Effector memory CD8-positive, alpha-beta T cell (primary cell): ENCODE measurements around the gene ABRACL.
A peak's percentile ranks its signal among the peaks of the same experiment; 100 is the strongest.
"Not testable (repeated sequence)": the region's sequence is repeated elsewhere in the genome, so short reads cannot be mapped to it uniquely, and the experiment has no call there.

Experiments used
- ATAC-seq: fragments of 150-1000 bp; cut with Tn5 transposase; replicated peaks from 2 replicates; pipeline ENCODE4 v1.10.0; 2021; ENCODE audit warnings: mild to moderate bottlenecking, moderate library complexity
- DNase-seq, 3 experiments: peaks; one replicate each; pipeline ENCODE4 v3.0.0; 2021
- H3K27ac Mint-ChIP-seq, 2 donors: one replicate each; pipeline ENCODE4 v1.8.0; 2022; ENCODE audit warnings: mild to moderate bottlenecking in 2 of 2, mixed read lengths in 2 of 2, moderate library complexity in 2 of 2
- H3K27me3 Mint-ChIP-seq, 2 donors: one replicate each; pipeline ENCODE4 v1.8.0; 2022; ENCODE audit warnings: mixed read lengths in 2 of 2
- H3K36me3 Mint-ChIP-seq: one replicate; pipeline ENCODE4 v1.8.0; 2022; ENCODE audit warnings: mild to moderate bottlenecking, moderate library complexity, mixed read lengths; ENCODE audit not compliant: insufficient read depth
- H3K4me1 Mint-ChIP-seq, 2 donors: one replicate each; pipeline ENCODE4 v1.8.0; 2022; ENCODE audit warnings: low read depth in 2 of 2, mixed read lengths in 2 of 2
- H3K4me3 Mint-ChIP-seq, 2 donors: one replicate each; pipeline ENCODE4 v1.8.0; 2022; ENCODE audit warnings: mild to moderate bottlenecking in 2 of 2, mixed read lengths in 2 of 2, moderate library complexity in 2 of 2
- H3K9me3 Mint-ChIP-seq, 2 donors: one replicate each; pipeline ENCODE4 v1.8.0; 2022; ENCODE audit warnings: mixed read lengths in 2 of 2
- total RNA-seq, 9 experiments: gene quantifications; one replicate each; lab custom pipeline; 2026; lab: John Stamatoyannopoulos, UW

The ABRACL gene, protein sequence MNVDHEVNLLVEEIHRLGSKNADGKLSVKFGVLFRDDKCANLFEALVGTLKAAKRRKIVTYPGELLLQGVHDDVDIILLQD
- total RNA-seq: 20.8 to 89.3 (median 46.5) reads per million in 9 experiments

GRCh38 chr6:139028658-139029469 lies at the start of gene ABRACL:
TSS of gene ABRACL (plus strand) at chr6:139028745. CDS start at chr6:139034161, 5,416 bp downstream.
- H3K27ac Mint-ChIP-seq: peak within 1 kb of the TSS; percentile 91 to 94
- no peaks in the 10 kb centered on the region for H3K27me3 Mint-ChIP-seq
- DNase-seq (peak; percentile 50 to 61 (median 54)), ATAC-seq (peak; percentile 82)
- peaks cover 13% of the 10 kb centered on the region for H3K36me3 Mint-ChIP-seq
- H3K4me3 Mint-ChIP-seq: no peak within 1 kb of the TSS
- peaks cover 23 to 29% of the 10 kb centered on the region in 2 donors for H3K4me1 Mint-ChIP-seq
- no peaks in the 10 kb centered on the region for H3K9me3 Mint-ChIP-seq

DNA sequence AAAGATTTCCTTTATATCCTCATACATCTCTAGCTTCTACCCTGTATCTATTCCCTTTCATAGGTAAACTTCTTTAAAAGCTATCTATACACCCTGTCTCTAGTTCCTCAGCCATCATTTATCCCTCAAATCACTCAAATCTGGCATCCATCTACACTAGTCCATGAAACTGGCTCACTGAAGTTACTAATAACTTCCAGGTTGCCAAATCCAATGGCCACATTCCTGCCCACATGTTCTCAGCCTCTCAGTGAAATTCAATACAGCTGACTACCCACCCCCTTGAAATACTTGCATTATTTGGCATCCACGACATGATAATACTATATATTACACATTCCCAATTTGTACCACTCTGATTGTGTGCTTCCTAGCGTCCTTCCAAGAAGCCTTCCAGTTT lies 49.2 kb upstream of the ABRACL start:
- DNase-seq: no peak
- no peaks in the 10 kb centered on the region for H3K36me3 Mint-ChIP-seq
- H3K4me1 Mint-ChIP-seq: peaks cover 25 to 50% of the 10 kb centered on the region in 2 donors
- H3K9me3 Mint-ChIP-seq: no peaks in the 10 kb centered on the region
- no peak for ATAC-seq
- H3K27me3 Mint-ChIP-seq: no peaks in the 10 kb centered on the region
- peak overlapping the region in 1 of 2 donors; percentile 1 for H3K27ac Mint-ChIP-seq
- H3K4me3 Mint-ChIP-seq: no peak overlapping the region

DNA sequence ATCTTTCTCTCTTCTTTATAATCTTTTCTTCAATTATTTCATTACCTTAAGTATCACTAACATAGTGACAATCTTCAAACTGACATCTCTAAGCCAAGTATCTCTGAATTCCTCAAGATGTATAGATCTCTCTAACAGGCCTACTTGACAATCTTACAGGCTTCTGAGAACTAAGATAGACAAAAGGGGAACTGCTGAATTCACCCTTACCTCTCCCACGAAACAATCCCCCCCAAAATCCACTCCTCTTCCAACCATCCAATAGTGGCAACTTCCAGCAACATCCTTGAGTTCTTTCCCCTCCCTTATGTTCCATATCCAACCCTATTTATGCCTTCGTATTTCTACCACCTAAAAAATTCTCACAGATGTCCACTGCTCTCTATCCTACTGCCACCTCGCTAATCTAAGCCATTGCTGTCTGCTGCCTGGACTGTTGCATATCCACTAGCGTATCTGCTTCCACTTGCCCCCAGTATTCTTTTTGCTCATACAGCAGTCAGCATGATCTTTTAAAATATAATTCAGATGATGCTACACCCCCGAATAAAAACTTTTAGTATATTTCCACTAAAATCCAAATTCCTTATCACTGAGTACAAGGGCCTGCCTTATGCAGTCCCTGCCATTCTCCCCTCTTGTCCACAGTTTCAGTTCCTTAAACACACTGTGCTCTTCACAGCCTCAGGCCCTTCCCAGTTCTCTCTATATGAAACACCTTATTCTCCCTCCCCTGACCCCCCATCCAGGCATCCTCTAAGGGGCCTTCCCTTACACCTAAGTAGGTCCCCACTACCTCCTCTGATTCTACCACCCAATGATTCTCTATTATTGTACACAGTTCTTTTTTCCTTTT lies 48.5 kb upstream of the ABRACL start:
- Mint-ChIP-seq H3K27ac (peak overlapping the region in 1 of 2 donors; percentile 1), H3K36me3 (no peaks in the 10 kb centered on the region), H3K4me1 (peaks cover 23 to 48% of the 10 kb centered on the region in 2 donors), H3K4me3 (no peak overlapping the region), H3K27me3 (no peaks in the 10 kb centered on the region), H3K9me3 (no peaks in the 10 kb centered on the region)
- ATAC-seq (no peak), DNase-seq (no peak)

DNA sequence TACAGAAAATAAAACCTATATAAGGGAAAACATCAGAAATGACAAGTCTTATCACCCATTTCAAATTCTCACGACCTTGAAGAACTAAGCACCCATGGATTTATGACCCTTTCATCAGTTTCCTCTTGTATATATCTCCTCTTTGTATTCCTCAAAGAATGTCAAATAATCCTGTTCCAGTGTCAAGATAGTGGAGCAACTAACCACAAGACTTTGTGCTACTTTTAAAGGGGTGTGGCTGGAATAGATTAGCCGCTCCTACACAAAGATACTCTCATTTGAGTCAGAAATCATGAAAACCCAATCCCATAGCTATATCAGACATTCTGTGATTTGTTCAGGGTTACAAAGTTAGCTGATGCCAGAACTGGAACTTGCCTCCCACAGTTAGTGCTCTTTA lies 47.1 kb upstream of the ABRACL start:
- DNase-seq: no peak
- Mint-ChIP-seq H3K4me3 (no peak overlapping the region), H3K36me3 (no peaks in the 10 kb centered on the region), H3K9me3 (no peaks in the 10 kb centered on the region), H3K27me3 (no peaks in the 10 kb centered on the region), H3K27ac (peak overlapping the region in 1 of 2 donors; percentile 18), H3K4me1 (peaks cover 25 to 43% of the 10 kb centered on the region in 2 donors)
- ATAC-seq: no peak

GRCh38 chr6:138986578-138986977 lies 42.0 kb upstream of the ABRACL start:
- Mint-ChIP-seq H3K27ac (peak overlapping the region; percentile 94 to 96), H3K27me3 (no peaks in the 10 kb centered on the region), H3K9me3 (no peaks in the 10 kb centered on the region), H3K4me3 (peak overlapping the region in 1 of 2 donors; percentile 90), H3K4me1 (peaks cover 10 to 19% of the 10 kb centered on the region in 2 donors), H3K36me3 (peaks cover 4% of the 10 kb centered on the region)
- DNase-seq: no peak
- no peak for ATAC-seq

- ATAC-seq (no peak), DNase-seq (no peak)
- Mint-ChIP-seq H3K4me1 (peaks cover 7 to 17% of the 10 kb centered on the region in 2 donors), H3K27me3 (peaks cover 0 to 3% of the 10 kb centered on the region in 2 donors), H3K27ac (peak overlapping the region; percentile 94 to 96), H3K36me3 (peaks cover 4% of the 10 kb centered on the region), H3K4me3 (peak overlapping the region in 1 of 2 donors; percentile 90), H3K9me3 (no peaks in the 10 kb centered on the region)
Measured at GRCh38 chr6:138987080-138987642, 41.4 kb upstream of the ABRACL start.

- peaks cover 0 to 10% of the 10 kb centered on the region in 2 donors for H3K27me3 Mint-ChIP-seq
- peak; percentile 88 for ATAC-seq
- peaks cover 4% of the 10 kb centered on the region for H3K36me3 Mint-ChIP-seq
- H3K4me1 Mint-ChIP-seq: peaks cover 7 to 17% of the 10 kb centered on the region in 2 donors
- no peaks in the 10 kb centered on the region for H3K9me3 Mint-ChIP-seq
- peak within 1 kb of the TSS; percentile 94 to 96 for H3K27ac Mint-ChIP-seq
- peak; percentile 89 to 92 (median 91) for DNase-seq
- H3K4me3 Mint-ChIP-seq: peak within 1 kb of the TSS in 1 of 2 donors; percentile 90
Measured at GRCh38 chr6:138987643-138988468, 40.7 kb upstream of the ABRACL start, which contains the start of gene REPS1. TSS of gene REPS1 (minus strand) at chr6:138988253. CDS start at chr6:138987682, 571 bp downstream.

DNA sequence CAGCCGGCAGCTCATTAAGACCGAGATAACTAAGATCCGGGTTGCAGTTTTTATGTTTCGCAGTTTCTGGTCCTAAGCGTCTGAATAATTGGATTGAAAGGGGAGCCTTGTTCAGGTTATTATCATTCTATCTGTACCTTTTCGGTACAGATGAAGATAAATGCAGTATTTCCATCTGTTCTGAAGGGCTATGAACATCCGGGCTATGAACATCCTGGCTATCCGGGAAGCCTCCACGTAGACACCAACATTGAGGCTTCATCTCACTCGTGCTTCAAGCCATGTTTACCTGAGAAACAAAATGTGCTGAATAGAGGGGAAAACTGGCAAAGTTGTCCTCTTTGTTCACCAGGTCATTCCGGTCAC lies 40.1 kb upstream of the ABRACL start:
- H3K36me3 Mint-ChIP-seq: peaks cover 4% of the 10 kb centered on the region
- peak overlapping the region; percentile 94 to 96 for H3K27ac Mint-ChIP-seq
- no peak for DNase-seq
- peaks cover 0 to 16% of the 10 kb centered on the region in 2 donors for H3K27me3 Mint-ChIP-seq
- H3K4me3 Mint-ChIP-seq: peak overlapping the region in 1 of 2 donors; percentile 90
- no peaks in the 10 kb centered on the region for H3K9me3 Mint-ChIP-seq
- H3K4me1 Mint-ChIP-seq: peaks cover 7 to 17% of the 10 kb centered on the region in 2 donors
- ATAC-seq: peak; percentile 13

DNA sequence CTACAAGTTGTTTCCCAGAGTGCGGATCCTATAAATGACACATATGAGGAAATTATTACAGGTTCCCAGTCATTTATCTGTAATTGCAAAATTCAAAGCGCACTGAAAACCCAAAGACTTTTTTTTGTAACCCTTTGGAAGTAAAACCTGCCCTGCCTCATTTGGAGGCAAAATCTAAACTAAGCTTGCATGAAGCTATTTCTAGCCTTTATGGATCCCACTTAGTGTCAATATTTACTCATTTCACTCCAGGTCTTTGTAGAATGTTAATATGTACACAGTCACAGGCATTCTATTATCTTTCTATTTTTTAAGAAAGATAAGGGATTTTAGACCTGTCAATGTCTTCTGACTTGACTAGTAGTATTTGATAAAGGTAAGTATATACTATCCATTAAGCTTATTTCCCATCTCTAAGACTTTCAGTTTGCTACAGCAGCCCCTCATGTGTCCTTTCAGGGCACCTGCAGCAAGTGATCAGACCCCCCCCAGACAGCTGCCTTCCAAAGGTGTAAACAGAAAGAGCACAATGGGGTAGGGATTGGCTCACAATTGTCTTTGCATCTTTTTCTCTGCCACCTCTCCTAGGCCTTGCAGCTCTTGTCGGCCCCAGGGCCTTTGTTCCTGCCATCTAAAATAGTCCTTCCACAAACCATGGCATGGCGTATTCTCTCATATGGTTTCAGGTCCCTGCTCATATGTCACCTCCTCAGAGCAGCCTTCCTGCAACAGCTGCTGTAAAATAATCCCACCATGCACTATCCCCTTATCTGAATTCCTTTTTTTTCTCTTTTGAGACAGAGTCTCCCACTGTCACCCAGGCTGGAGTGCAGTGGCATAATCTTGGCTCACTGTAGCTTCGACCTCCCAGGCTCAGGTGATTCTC lies 39.2 kb upstream of the ABRACL start:
- no peak for ATAC-seq

DNA sequence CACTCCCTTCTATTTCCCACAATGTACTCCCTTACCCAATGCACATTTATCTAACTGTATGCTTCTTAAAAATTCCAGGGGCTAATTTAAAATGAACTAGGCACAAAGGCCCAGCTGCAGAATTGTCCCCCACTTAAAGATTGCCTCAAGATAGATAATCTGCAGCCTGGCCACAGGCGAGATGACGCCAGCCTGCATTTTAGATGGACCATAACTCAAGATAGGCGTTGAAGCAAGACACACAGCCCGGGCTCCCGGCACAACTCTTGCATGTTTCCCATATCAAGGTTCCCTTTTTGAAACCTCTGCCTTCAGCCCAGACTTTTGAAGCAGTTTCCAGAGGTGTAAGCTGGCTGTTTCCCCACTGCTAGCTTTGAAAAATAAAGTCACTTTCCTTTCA lies 37.3 kb upstream of the ABRACL start:
- Mint-ChIP-seq H3K4me1 (peaks cover 7 to 12% of the 10 kb centered on the region in 2 donors), H3K27me3 (peaks cover 0 to 38% of the 10 kb centered on the region in 2 donors), H3K27ac (no peak overlapping the region), H3K36me3 (peaks cover 4% of the 10 kb centered on the region), H3K9me3 (no peaks in the 10 kb centered on the region), H3K4me3 (no peak overlapping the region)
- DNase-seq (no peak), ATAC-seq (no peak)

More for the DNA sequence above, 39.2 kb upstream of the ABRACL start:
- Mint-ChIP-seq H3K4me3 (peak overlapping the region; percentile 44 to 90), H3K36me3 (peaks cover 4% of the 10 kb centered on the region), H3K9me3 (no peaks in the 10 kb centered on the region), H3K4me1 (peaks cover 7 to 17% of the 10 kb centered on the region in 2 donors), H3K27me3 (peaks cover 0 to 24% of the 10 kb centered on the region in 2 donors), H3K27ac (peak overlapping the region in 1 of 2 donors; percentile 94)
- DNase-seq: no peak

GRCh38 chr6:138992965-138993364 lies 35.6 kb upstream of the ABRACL start:
- H3K27me3 Mint-ChIP-seq: peaks cover 0 to 38% of the 10 kb centered on the region in 2 donors
- H3K9me3 Mint-ChIP-seq, H3K36me3 Mint-ChIP-seq, H3K4me1 Mint-ChIP-seq, DNase-seq, H3K27ac Mint-ChIP-seq, ATAC-seq, H3K4me3 Mint-ChIP-seq: not testable (repeated sequence)
